ENCODE measurements around the gene CD8B2.
"Not testable (repeated sequence)": the region's sequence is repeated elsewhere in the genome, so short reads cannot be mapped to it uniquely, and the experiment has no call there.

CD8B2 gene

GRCh38 chr2:106500350-106500749 is 13.2 kb downstream of the CD8B2 start:
- H3K9ac ChIP-seq (ENCODE audit: low read depth, low read length); H3K9me3 ChIP-seq (ENCODE audit: control insufficient read depth, insufficient read depth, low read length); H3K27me3 ChIP-seq (ENCODE audit: control insufficient read depth, insufficient read depth, low read length); H3K4me1 ChIP-seq (ENCODE audit: control insufficient read depth, insufficient read depth, low read length); H3K4me3 ChIP-seq (ENCODE audit: low read depth, low read length); H3K36me3 ChIP-seq (ENCODE audit: control insufficient read depth, insufficient read depth, low read length): not testable (repeated sequence)

- H3K9me3 ChIP-seq (ENCODE audit: control insufficient read depth, insufficient read depth, low read length); H3K4me1 ChIP-seq (ENCODE audit: control insufficient read depth, insufficient read depth, low read length): not testable (repeated sequence)
Measured at GRCh38 chr2:106502351-106502750, 15.2 kb downstream of the CD8B2 start.

GRCh38 chr2:106504192-106504591 is 17.0 kb downstream of the CD8B2 start:
- H3K27me3 ChIP-seq (ENCODE audit: control insufficient read depth, insufficient read depth, low read length), result not testable (repeated sequence)

More at GRCh38 chr2:106502351-106502750, 15.2 kb downstream of the CD8B2 start:
- H3K9ac ChIP-seq (ENCODE audit: low read depth, low read length); H3K27me3 ChIP-seq (ENCODE audit: control insufficient read depth, insufficient read depth, low read length); H3K4me3 ChIP-seq (ENCODE audit: low read depth, low read length); H3K36me3 ChIP-seq (ENCODE audit: control insufficient read depth, insufficient read depth, low read length): not testable (repeated sequence)

GRCh38 chr2:106504787-106505186 is 17.6 kb downstream of the CD8B2 start:
- H3K4me1 ChIP-seq (ENCODE audit: control insufficient read depth, insufficient read depth, low read length); H3K36me3 ChIP-seq (ENCODE audit: control insufficient read depth, insufficient read depth, low read length); H3K9me3 ChIP-seq (ENCODE audit: control insufficient read depth, insufficient read depth, low read length); H3K27me3 ChIP-seq (ENCODE audit: control insufficient read depth, insufficient read depth, low read length); H3K9ac ChIP-seq (ENCODE audit: low read depth, low read length); H3K4me3 ChIP-seq (ENCODE audit: low read depth, low read length): not testable (repeated sequence)

More at GRCh38 chr2:106504192-106504591, 17.0 kb downstream of the CD8B2 start:
- H3K4me3 ChIP-seq (ENCODE audit: low read depth, low read length); H3K4me1 ChIP-seq (ENCODE audit: control insufficient read depth, insufficient read depth, low read length); H3K9ac ChIP-seq (ENCODE audit: low read depth, low read length); H3K36me3 ChIP-seq (ENCODE audit: control insufficient read depth, insufficient read depth, low read length); H3K9me3 ChIP-seq (ENCODE audit: control insufficient read depth, insufficient read depth, low read length): not testable (repeated sequence)

- H3K36me3 ChIP-seq (ENCODE audit: control insufficient read depth, insufficient read depth, low read length); H3K4me1 ChIP-seq (ENCODE audit: control insufficient read depth, insufficient read depth, low read length); H3K27me3 ChIP-seq (ENCODE audit: control insufficient read depth, insufficient read depth, low read length); H3K9me3 ChIP-seq (ENCODE audit: control insufficient read depth, insufficient read depth, low read length); H3K4me3 ChIP-seq (ENCODE audit: low read depth, low read length); H3K9ac ChIP-seq (ENCODE audit: low read depth, low read length): not testable (repeated sequence)
Measured at GRCh38 chr2:106506002-106506687, 19.0 kb downstream of the CD8B2 start.

GRCh38 chr2:106508660-106509373 is 21.7 kb downstream of the CD8B2 start:
- H3K9me3 ChIP-seq (ENCODE audit: control insufficient read depth, insufficient read depth, low read length); H3K9ac ChIP-seq (ENCODE audit: low read depth, low read length); H3K4me3 ChIP-seq (ENCODE audit: low read depth, low read length); H3K36me3 ChIP-seq (ENCODE audit: control insufficient read depth, insufficient read depth, low read length); H3K4me1 ChIP-seq (ENCODE audit: control insufficient read depth, insufficient read depth, low read length); H3K27me3 ChIP-seq (ENCODE audit: control insufficient read depth, insufficient read depth, low read length): not testable (repeated sequence)

- not testable (repeated sequence) for H3K36me3 ChIP-seq (ENCODE audit: control insufficient read depth, insufficient read depth, low read length); H3K9ac ChIP-seq (ENCODE audit: low read depth, low read length); H3K4me3 ChIP-seq (ENCODE audit: low read depth, low read length); H3K9me3 ChIP-seq (ENCODE audit: control insufficient read depth, insufficient read depth, low read length); H3K4me1 ChIP-seq (ENCODE audit: control insufficient read depth, insufficient read depth, low read length); H3K27me3 ChIP-seq (ENCODE audit: control insufficient read depth, insufficient read depth, low read length)
Measured at GRCh38 chr2:106509374-106509770, 22.2 kb downstream of the CD8B2 start.

- H3K9me3 ChIP-seq (ENCODE audit: control insufficient read depth, insufficient read depth, low read length); H3K4me3 ChIP-seq (ENCODE audit: low read depth, low read length); H3K27me3 ChIP-seq (ENCODE audit: control insufficient read depth, insufficient read depth, low read length); H3K4me1 ChIP-seq (ENCODE audit: control insufficient read depth, insufficient read depth, low read length); H3K36me3 ChIP-seq (ENCODE audit: control insufficient read depth, insufficient read depth, low read length); H3K9ac ChIP-seq (ENCODE audit: low read depth, low read length): not testable (repeated sequence)
Measured at GRCh38 chr2:106510791-106511190, 23.6 kb downstream of the CD8B2 start.

GRCh38 chr2:106511476-106511901 is 24.3 kb downstream of the CD8B2 start:
- H3K4me1 ChIP-seq (ENCODE audit: control insufficient read depth, insufficient read depth, low read length); H3K9ac ChIP-seq (ENCODE audit: low read depth, low read length); H3K36me3 ChIP-seq (ENCODE audit: control insufficient read depth, insufficient read depth, low read length); H3K4me3 ChIP-seq (ENCODE audit: low read depth, low read length); H3K9me3 ChIP-seq (ENCODE audit: control insufficient read depth, insufficient read depth, low read length); H3K27me3 ChIP-seq (ENCODE audit: control insufficient read depth, insufficient read depth, low read length): not testable (repeated sequence)

GRCh38 chr2:106511934-106512333 is 24.8 kb downstream of the CD8B2 start:
- H3K9ac ChIP-seq (ENCODE audit: low read depth, low read length); H3K36me3 ChIP-seq (ENCODE audit: control insufficient read depth, insufficient read depth, low read length); H3K27me3 ChIP-seq (ENCODE audit: control insufficient read depth, insufficient read depth, low read length); H3K9me3 ChIP-seq (ENCODE audit: control insufficient read depth, insufficient read depth, low read length); H3K4me1 ChIP-seq (ENCODE audit: control insufficient read depth, insufficient read depth, low read length); H3K4me3 ChIP-seq (ENCODE audit: low read depth, low read length): not testable (repeated sequence)

GRCh38 chr2:106513391-106513790 is 26.2 kb downstream of the CD8B2 start:
- H3K27me3 ChIP-seq (ENCODE audit: control insufficient read depth, insufficient read depth, low read length); H3K4me1 ChIP-seq (ENCODE audit: control insufficient read depth, insufficient read depth, low read length); H3K9ac ChIP-seq (ENCODE audit: low read depth, low read length); H3K36me3 ChIP-seq (ENCODE audit: control insufficient read depth, insufficient read depth, low read length); H3K4me3 ChIP-seq (ENCODE audit: low read depth, low read length); H3K9me3 ChIP-seq (ENCODE audit: control insufficient read depth, insufficient read depth, low read length): not testable (repeated sequence)

GRCh38 chr2:106514827-106515226 is 27.7 kb downstream of the CD8B2 start:
- not testable (repeated sequence) for H3K36me3 ChIP-seq (ENCODE audit: control insufficient read depth, insufficient read depth, low read length); H3K4me1 ChIP-seq (ENCODE audit: control insufficient read depth, insufficient read depth, low read length); H3K4me3 ChIP-seq (ENCODE audit: low read depth, low read length); H3K27me3 ChIP-seq (ENCODE audit: control insufficient read depth, insufficient read depth, low read length); H3K9me3 ChIP-seq (ENCODE audit: control insufficient read depth, insufficient read depth, low read length); H3K9ac ChIP-seq (ENCODE audit: low read depth, low read length)
